Measurements from ENCODE around the gene GRM4. TPM values are rescaled to one million over a fixed set of nuclear protein-coding genes. Genes with fewer than 3 reads are reported as not detected.

Gene GRM4
- total RNA-seq, 1 experiment from 2014 or later: not detected

GRCh38 chr6:34147906-34148630 lies 2.2 kb upstream of the GRM4 start:
- no peak overlapping the region for H3K4me3 Mint-ChIP-seq (ENCODE audit: low read depth, unreplicated experiment)
- no peak overlapping the region for H3K27ac Mint-ChIP-seq (ENCODE audit: unreplicated experiment)
- TF ChIP-seq, protein P1, sequence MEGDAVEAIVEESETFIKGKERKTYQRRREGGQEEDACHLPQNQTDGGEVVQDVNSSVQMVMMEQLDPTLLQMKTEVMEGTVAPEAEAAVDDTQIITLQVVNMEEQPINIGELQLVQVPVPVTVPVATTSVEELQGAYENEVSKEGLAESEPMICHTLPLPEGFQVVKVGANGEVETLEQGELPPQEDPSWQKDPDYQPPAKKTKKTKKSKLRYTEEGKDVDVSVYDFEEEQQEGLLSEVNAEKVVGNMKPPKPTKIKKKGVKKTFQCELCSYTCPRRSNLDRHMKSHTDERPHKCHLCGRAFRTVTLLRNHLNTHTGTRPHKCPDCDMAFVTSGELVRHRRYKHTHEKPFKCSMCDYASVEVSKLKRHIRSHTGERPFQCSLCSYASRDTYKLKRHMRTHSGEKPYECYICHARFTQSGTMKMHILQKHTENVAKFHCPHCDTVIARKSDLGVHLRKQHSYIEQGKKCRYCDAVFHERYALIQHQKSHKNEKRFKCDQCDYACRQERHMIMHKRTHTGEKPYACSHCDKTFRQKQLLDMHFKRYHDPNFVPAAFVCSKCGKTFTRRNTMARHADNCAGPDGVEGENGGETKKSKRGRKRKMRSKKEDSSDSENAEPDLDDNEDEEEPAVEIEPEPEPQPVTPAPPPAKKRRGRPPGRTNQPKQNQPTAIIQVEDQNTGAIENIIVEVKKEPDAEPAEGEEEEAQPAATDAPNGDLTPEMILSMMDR (IDR thresholded peaks at IDR 0.05; ENCODE audit: unreplicated experiment): no peak
- H3K4me1 Mint-ChIP-seq (ENCODE audit: low read depth, unreplicated experiment): peaks cover 17% of the 10 kb centered on the region
- H3K9me3 Mint-ChIP-seq (ENCODE audit: low read depth, unreplicated experiment): no peaks in the 10 kb centered on the region
- intact Hi-C loops (cut with micrococcal nuclease; ENCODE audit: unreplicated experiment): loop anchor here (10.0 kb wide), 1 partner anchor 433 kb away; the partner anchor contains the start of gene UQCC2
- H3K36me3 Mint-ChIP-seq (ENCODE audit: insufficient read depth, unreplicated experiment): peaks cover 5% of the 10 kb centered on the region
- peaks cover 100% of the 10 kb centered on the region for H3K27me3 Mint-ChIP-seq (ENCODE audit: unreplicated experiment)
- CTCF ChIA-PET: no interaction called here
- DNase-seq: no peak
- no TSS peak for BruUV-seq (replicated peaks)

DNA sequence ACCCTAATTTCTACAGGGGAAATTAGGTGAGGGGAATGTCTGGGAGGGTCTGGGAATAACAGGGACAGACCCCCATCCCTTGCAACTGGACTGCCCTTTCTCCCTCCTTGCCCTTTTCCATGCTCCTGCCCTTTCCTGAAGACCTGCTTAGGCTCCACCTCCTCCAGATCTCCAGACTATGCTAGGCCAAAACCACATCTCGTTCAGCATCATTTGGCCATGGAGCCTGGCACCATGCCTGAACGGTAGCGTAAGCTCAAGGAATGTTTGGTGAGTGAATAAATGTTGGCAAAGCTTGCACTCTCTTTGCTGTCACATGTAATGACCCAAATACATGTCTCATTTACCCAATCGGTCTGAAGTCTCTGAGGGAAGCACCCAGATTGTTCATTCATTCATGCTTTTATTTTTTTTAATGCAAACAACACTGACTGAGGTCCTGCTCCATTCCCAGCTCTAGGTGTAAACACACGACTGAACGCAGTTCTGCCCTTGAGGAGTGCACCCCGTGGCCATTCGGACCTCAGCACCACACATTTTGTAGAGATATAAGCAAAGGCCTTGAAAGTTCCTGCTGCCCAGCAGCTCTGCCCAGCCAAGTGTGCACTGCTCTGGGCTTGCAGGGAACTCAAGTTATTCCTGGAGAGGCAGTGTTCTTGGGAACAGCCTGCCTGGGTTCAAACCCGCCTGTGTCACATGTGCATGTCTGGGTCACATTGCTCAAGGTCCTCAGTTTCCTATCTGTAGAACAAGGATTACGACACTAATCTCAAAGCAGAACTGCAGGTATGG lies 1.1 kb upstream of the GRM4 start:
- peaks cover 5% of the 10 kb centered on the region for H3K36me3 Mint-ChIP-seq (ENCODE audit: insufficient read depth, unreplicated experiment)
- intact Hi-C loops (cut with micrococcal nuclease; ENCODE audit: unreplicated experiment): loop anchor here (10.0 kb wide), 1 partner anchor 432 kb away; the partner anchor contains the start of gene UQCC2
- H3K27ac Mint-ChIP-seq (ENCODE audit: unreplicated experiment): no peak overlapping the region
- BruUV-seq (replicated peaks): no TSS peak
- DNase-seq: no peak
- TF ChIP-seq, protein P1 (IDR thresholded peaks at IDR 0.05; ENCODE audit: unreplicated experiment): no peak
- no peak overlapping the region for H3K4me3 Mint-ChIP-seq (ENCODE audit: low read depth, unreplicated experiment)
- peaks cover 17% of the 10 kb centered on the region for H3K4me1 Mint-ChIP-seq (ENCODE audit: low read depth, unreplicated experiment)
- H3K9me3 Mint-ChIP-seq (ENCODE audit: low read depth, unreplicated experiment): no peaks in the 10 kb centered on the region
- CTCF ChIA-PET: interaction anchor here (0.5 to 1.2 kb wide), 2 partner anchors 92 to 436 kb away, joined by 3 to 4 read pairs; partner anchors contain the start of gene UQCC2
- peaks cover 100% of the 10 kb centered on the region for H3K27me3 Mint-ChIP-seq (ENCODE audit: unreplicated experiment)

DNA sequence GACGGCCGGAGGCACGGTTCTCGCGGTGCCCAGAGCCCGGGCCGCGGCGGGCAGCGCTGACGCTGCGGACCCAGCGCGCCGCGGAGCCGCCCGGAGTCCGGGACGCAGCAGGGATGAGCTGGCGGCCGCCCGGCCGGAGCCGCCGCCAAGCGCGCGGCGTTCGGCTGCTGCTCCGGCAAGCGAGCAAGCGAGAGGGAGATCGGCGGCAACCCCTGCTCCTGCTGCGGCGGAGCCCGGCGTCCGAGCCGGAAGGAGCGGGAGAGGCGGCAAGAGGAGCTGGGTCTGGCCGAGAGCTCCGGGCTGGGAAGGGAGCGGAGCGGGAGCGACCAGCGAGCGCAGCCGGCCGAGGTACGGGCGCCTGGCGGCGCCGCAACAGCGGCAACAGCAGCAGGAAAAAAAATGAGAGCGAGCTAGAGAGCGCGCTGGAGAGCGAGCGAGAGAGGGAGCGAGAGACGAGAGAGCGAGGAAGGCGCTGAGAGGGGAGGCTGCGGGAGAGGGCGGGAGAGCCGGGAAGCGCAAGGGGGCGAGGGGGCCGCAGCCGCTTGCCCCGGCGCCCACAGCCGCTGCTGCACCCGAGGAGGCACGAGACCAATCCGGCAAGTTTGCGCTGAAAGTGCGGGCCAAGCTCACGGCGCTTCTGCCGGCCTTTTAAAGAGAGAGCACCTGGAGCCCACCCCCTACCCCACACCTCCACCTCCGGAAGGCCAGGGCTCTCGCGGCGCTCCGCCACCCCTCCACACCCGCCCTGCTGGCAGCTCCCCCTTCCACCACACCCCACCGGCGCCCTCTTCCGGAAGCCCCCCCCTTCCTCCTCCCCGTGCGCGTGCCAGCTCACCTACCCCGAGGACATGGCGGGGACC lies 496 bp downstream of the GRM4 start:
- Mint-ChIP-seq H3K27ac (ENCODE audit: unreplicated experiment) (no peak overlapping the region), H3K27me3 (ENCODE audit: unreplicated experiment) (peaks cover 100% of the 10 kb centered on the region), H3K9me3 (ENCODE audit: low read depth, unreplicated experiment) (no peaks in the 10 kb centered on the region), H3K4me3 (ENCODE audit: low read depth, unreplicated experiment) (peak overlapping the region; percentile 78), H3K4me1 (ENCODE audit: low read depth, unreplicated experiment) (peaks cover 9% of the 10 kb centered on the region), H3K36me3 (ENCODE audit: insufficient read depth, unreplicated experiment) (peaks cover 5% of the 10 kb centered on the region)
- intact Hi-C loops (cut with micrococcal nuclease; ENCODE audit: unreplicated experiment): loop anchor here (10.0 kb wide), 1 partner anchor 431 kb away; the partner anchor contains the start of gene UQCC2
- peak; percentile 63 for DNase-seq
- TF ChIP-seq, protein P1 (IDR thresholded peaks at IDR 0.05; ENCODE audit: unreplicated experiment): no peak
- CTCF ChIA-PET: interaction anchor here (0.6 to 1.4 kb wide), 9 partner anchors 9 to 434 kb away, joined by 3 to 7 read pairs (median 3); partner anchors contain the start of gene UQCC2
- BruUV-seq (replicated peaks): no TSS peak
